Osteocyte (in vitro differentiated cells): Measurements from ENCODE around the gene FILIP1. TPM values are rescaled to one million over a fixed set of nuclear protein-coding genes. Genes with fewer than 3 reads are reported as not detected.

Experiments used
- DNase-seq: peaks from one replicate; pipeline ENCODE4 v3.0.0; 2021; ENCODE audit warnings: mixed read lengths; ENCODE audit not compliant: unreplicated experiment; ENCODE audit errors: extremely low spot score
- H3K27ac Mint-ChIP-seq: one replicate; pipeline ENCODE4 v1.8.0; 2021; ENCODE audit warnings: mild to moderate bottlenecking, mixed read lengths; ENCODE audit not compliant: unreplicated experiment
- H3K27me3 Mint-ChIP-seq: one replicate; pipeline ENCODE4 v1.8.0; 2021; ENCODE audit warnings: mixed read lengths; ENCODE audit not compliant: unreplicated experiment
- H3K36me3 Mint-ChIP-seq: one replicate; pipeline ENCODE4 v1.8.0; 2021; ENCODE audit warnings: mixed read lengths; ENCODE audit not compliant: unreplicated experiment
- H3K4me1 Mint-ChIP-seq: one replicate; pipeline ENCODE4 v1.8.0; 2021; ENCODE audit warnings: mixed read lengths; ENCODE audit not compliant: unreplicated experiment
- H3K4me3 Mint-ChIP-seq: one replicate; pipeline ENCODE4 v1.8.0; 2021; ENCODE audit warnings: mild to moderate bottlenecking, moderate library complexity, mixed read lengths; ENCODE audit not compliant: unreplicated experiment
- H3K9me3 Mint-ChIP-seq: one replicate; pipeline ENCODE4 v1.8.0; 2021; ENCODE audit warnings: mixed read lengths; ENCODE audit not compliant: unreplicated experiment
- total RNA-seq: library from RNA; stranded (reverse); gene quantifications from 2 replicates; pipeline ENCODE4 v1.2.1, GENCODE V29; 2021
- TF ChIP-seq, protein P1 (sequence below): fragments of 200-600 bp; sonication (generic); IDR thresholded peaks from 2 replicates; pipeline ENCODE4 v1.5.0; 2021; ENCODE audit warnings: antibody characterized with exemption, mild to moderate bottlenecking, moderate library complexity

Gene FILIP1
- total RNA-seq, 1 donor from 2014 or later = 0.05 TPM

DNA sequence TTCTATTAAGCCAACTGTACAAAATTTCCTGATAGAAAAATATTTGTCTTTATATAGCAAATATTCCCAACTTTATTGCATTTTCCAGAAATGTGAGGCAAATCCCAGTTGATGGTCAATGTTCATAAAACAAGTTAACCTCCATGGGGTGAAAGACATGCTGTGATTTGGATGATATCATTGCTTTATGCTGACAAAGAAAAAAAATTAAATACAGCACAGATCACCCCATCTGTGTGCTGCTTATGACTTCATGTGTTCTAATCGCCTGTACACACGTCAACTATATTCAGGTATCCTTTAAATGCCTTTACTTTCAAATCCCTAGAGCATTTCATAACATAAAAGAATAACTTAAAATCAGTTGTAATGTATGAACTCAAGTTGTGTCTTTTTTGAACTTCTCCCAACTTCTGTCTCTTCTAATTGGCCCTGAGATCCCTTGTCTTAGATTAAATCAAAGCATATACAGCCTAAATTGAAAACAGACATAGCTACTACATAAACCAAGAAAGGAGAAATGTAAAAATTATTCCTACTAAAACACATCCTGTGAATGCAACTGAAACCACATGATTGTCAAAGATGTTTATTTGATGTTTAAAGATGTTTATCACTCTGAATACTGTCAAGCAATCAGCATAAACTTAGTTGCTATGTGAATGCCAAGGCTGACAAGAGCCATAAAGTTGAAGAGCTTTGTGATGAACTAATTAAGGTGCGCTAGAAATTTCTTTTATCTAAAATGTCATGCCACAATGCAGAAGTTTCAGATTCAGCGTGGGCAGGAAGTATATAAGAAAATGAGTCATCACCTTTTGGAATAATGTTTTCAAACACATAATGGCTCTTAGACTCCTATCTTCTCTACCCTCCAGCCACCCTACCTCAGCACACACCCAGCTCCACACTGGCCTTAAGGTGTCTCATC lies 68.7 kb downstream of the FILIP1 start:
- Mint-ChIP-seq H3K4me3 (no peak overlapping the region), H3K27me3 (peaks cover 3% of the 10 kb centered on the region), H3K9me3 (no peaks in the 10 kb centered on the region), H3K27ac (no peak overlapping the region), H3K4me1 (peaks cover 15% of the 10 kb centered on the region), H3K36me3 (no peaks in the 10 kb centered on the region)
- TF ChIP-seq, protein P1, sequence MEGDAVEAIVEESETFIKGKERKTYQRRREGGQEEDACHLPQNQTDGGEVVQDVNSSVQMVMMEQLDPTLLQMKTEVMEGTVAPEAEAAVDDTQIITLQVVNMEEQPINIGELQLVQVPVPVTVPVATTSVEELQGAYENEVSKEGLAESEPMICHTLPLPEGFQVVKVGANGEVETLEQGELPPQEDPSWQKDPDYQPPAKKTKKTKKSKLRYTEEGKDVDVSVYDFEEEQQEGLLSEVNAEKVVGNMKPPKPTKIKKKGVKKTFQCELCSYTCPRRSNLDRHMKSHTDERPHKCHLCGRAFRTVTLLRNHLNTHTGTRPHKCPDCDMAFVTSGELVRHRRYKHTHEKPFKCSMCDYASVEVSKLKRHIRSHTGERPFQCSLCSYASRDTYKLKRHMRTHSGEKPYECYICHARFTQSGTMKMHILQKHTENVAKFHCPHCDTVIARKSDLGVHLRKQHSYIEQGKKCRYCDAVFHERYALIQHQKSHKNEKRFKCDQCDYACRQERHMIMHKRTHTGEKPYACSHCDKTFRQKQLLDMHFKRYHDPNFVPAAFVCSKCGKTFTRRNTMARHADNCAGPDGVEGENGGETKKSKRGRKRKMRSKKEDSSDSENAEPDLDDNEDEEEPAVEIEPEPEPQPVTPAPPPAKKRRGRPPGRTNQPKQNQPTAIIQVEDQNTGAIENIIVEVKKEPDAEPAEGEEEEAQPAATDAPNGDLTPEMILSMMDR = no peak
- no peak for DNase-seq

DNA sequence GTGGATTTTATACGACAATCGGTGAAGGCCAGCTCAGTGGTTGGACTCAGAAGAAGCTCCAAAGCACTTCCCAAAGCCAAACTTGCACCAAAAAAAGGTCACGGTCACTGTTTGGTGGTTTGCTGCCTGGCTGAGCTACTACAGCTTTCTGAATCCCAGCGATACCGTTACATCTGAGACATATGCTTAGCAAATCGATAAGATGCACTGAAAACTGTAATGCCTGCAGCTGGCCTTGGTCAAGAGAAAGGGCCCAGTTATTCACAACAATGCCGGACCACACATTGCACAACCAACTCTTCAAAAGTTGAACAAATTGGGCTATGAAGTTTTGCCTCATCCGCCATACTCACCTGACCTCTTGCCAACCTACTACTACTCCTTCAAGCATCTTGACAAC lies 70.2 kb downstream of the FILIP1 start:
- Mint-ChIP-seq H3K9me3 (no peaks in the 10 kb centered on the region), H3K36me3 (no peaks in the 10 kb centered on the region), H3K4me3 (no peak overlapping the region), H3K27me3 (peaks cover 3% of the 10 kb centered on the region), H3K4me1 (peaks cover 8% of the 10 kb centered on the region), H3K27ac (no peak overlapping the region)
- TF ChIP-seq, protein P1 = no peak
- DNase-seq = no peak

DNA sequence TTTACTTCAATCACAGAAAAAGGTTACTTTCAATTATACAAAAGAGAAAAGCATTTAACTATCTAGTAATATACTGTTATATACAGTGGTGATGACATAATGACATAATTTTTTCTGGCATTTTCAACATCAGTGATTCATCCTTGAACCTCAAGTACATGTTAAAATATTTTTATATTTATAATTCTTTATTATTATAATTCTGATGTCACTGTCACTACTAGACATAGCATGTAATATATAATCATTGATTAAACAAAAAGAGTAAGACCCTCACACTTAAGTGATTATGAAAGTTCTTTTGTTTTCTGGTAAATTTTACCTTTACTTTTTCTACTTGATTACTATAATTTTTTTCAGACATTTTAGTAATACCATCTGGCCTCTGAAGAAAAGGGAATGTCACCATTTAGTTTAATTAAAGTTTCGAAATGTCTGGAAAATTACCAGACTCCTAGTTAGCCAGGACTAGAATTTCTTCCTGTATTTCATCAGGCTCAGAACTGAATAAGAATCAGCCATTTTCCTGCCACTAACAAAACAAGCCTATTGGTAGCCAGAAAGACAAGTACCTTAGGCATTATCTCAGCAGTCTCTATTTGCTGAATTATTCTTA lies 71.5 kb downstream of the FILIP1 start:
- TF ChIP-seq, protein P1 = no peak
- Mint-ChIP-seq H3K4me1 (peaks cover 11% of the 10 kb centered on the region), H3K4me3 (no peak overlapping the region), H3K27ac (no peak overlapping the region), H3K9me3 (no peaks in the 10 kb centered on the region), H3K36me3 (no peaks in the 10 kb centered on the region), H3K27me3 (no peaks in the 10 kb centered on the region)
- no peak for DNase-seq

DNA sequence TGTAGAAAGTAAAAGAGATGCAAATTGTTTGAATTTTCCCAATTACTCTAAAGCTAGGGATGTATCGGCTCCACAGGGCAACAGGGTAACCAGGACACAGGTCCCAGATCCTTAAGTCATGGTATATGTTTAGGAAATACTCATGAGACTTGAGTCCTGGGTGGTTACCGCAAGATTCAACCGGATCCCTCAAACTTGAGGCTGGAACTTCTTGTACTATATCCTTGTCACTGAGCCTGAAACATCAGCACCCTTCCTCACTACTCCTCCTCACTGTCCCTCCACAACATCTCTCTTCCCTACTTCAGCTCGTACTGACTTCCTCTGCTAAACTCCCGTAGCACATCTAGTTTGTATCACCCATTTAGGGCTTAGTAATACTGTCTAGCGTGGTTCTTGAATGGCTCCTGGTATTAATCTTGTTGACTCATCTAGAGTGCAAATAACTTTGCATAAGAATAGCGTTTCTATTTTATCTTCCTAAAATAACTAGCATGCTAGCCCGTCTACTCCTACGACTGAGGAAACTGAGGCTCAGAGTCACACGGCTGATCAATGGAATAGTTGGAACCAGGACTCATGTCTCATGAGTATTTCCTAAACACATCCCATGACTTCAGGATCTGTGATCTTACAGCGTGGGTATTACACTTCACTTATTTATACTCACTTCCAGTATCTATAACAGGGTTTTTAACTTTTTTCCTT lies 72.1 kb downstream of the FILIP1 start:
- Mint-ChIP-seq H3K4me3 (no peak overlapping the region), H3K36me3 (no peaks in the 10 kb centered on the region), H3K27ac (no peak overlapping the region), H3K4me1 (peaks cover 11% of the 10 kb centered on the region), H3K27me3 (no peaks in the 10 kb centered on the region), H3K9me3 (no peaks in the 10 kb centered on the region)
- no peak for DNase-seq
- TF ChIP-seq, protein P1 = no peak

DNA sequence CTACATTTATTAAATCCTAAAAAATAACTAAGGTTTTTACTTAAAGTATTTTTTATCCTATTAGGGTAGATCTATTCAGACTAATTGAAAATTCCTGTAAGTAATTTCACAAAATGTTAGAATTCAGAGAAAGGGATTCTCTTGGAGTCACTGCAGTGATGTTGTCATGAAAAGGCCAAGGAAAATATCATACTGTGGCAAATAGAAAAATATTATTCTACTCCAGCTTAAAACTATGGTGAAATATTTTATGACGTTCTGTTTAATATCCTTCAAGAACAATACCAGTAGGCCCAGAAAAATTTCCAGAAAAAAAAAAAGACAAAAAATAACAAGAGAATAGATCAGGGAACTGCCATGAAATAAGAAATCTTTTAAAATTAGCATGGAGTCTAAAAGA lies 73.6 kb downstream of the FILIP1 start:
- H3K27me3 Mint-ChIP-seq = no peaks in the 10 kb centered on the region
- no peaks in the 10 kb centered on the region for H3K9me3 Mint-ChIP-seq
- no peaks in the 10 kb centered on the region for H3K36me3 Mint-ChIP-seq
- no peak overlapping the region for H3K4me3 Mint-ChIP-seq
- peaks cover 11% of the 10 kb centered on the region for H3K4me1 Mint-ChIP-seq
- DNase-seq = no peak
- TF ChIP-seq, protein P1 = no peak
- no peak overlapping the region for H3K27ac Mint-ChIP-seq
